HepG2 (cell line): ENCODE data around the gene HOXC4. TPM values are rescaled to one million over a fixed set of nuclear protein-coding genes. Genes with fewer than 3 reads are reported as not detected.

Source experiments
- ATAC-seq: fragments of 200-7000 bp; cut with Tn5 transposase; 3 replicates; pipeline ENCODE4 v1.9.1; 2020; ENCODE audit warnings: mild to moderate bottlenecking, moderate library complexity
- BruUV-seq: library from RNA; stranded (reverse); fragments of 400-500 nt; replicated peaks from 2 replicates; lab custom pipeline; 2021; lab: Mats Ljungman, UMichigan
- CTCF ChIA-PET: fragments of 300-600 bp; formaldehyde crosslinking; extraction: SDS; loops from one replicate; lab custom pipeline; 2021; ENCODE audit warnings: low total read pairs, inconsistent platforms, low intra/inter-chr PET ratio; lab: Yijun Ruan, JAX
- POLR2A ChIA-PET: fragments of 350-600 bp; sonication (Branson Sonifier 250); formaldehyde crosslinking; loops from one replicate; lab custom pipeline; 2020; ENCODE audit warnings: antibody characterized with exemption, inconsistent platforms; lab: Yijun Ruan, JAX
- DNase-seq: peaks from one replicate; pipeline ENCODE4 v3.0.0-alpha.2; 2015; ENCODE audit warnings: low spot score
- FAIRE-seq: peaks from 3 replicates; lab custom pipeline; 2011; peaks lifted over from hg19 to GRCh38; lab: Jason Lieb, UNC
- H2AFZ ChIP-seq: one replicate; pipeline ENCODE4 v1.6.1; 2011; ENCODE audit warnings: low read length, inconsistent platforms
- H3K27ac ChIP-seq: fragments of 300-600 bp; 3 replicates; pipeline ENCODE4 v1.8.0; 2011; ENCODE audit warnings: mixed run types, mild to moderate bottlenecking, mixed read lengths, low read length, inconsistent platforms; ENCODE audit not compliant: insufficient read depth; ENCODE audit errors: extremely low read length
- H3K27me3 ChIP-seq, 2 experiments: fragments of 200-600 bp in 1 of 2; 2 replicates in 1 of 2; 3 replicates in 1 of 2; pipeline versions ENCODE4 v1.6.0 to v1.8.0; 2011; ENCODE audit warnings: low read length in 2 of 2, mild to moderate bottlenecking in 2 of 2, moderate library complexity in 2 of 2, inconsistent platforms in 1 of 2; ENCODE audit not compliant: insufficient read depth in 2 of 2, control insufficient read depth in 1 of 2
- H3K36me3 ChIP-seq, 2 experiments: fragments of 200-600 bp in 1 of 2; replicated peaks in 1 of 2; 2 replicates in 1 of 2; 3 replicates in 1 of 2; pipeline versions ENCODE4 v1.5.1 to v1.8.0; 2011; ENCODE audit warnings: low read length in 2 of 2, inconsistent platforms in 1 of 2; ENCODE audit not compliant: insufficient read depth in 2 of 2, control insufficient read depth in 1 of 2
- H3K4me1 ChIP-seq: 2 replicates; pipeline ENCODE4 v1.5.1; 2012; ENCODE audit warnings: low read length, inconsistent platforms; ENCODE audit not compliant: insufficient read depth
- H3K4me2 ChIP-seq: 2 replicates; pipeline ENCODE4 v1.6.0; 2011; ENCODE audit warnings: low read depth, low read length, inconsistent platforms
- H3K4me3 ChIP-seq, 3 experiments: fragments of 200-600 bp in 1 of 3; sonication (generic), shearing (Covaris generic) in 1 of 3; replicated peaks in 1 of 3; 2 replicates each; pipeline ENCODE4 v1.5.1; 2011 to 2016; ENCODE audit warnings: low read length in 3 of 3, inconsistent platforms in 2 of 3, low read depth in 2 of 3, mild to moderate bottlenecking in 2 of 3, control low read depth in 1 of 3, mixed read lengths in 1 of 3; ENCODE audit not compliant: insufficient read depth in 1 of 3
- H3K79me2 ChIP-seq: one replicate; pipeline ENCODE4 v1.6.1; 2011; ENCODE audit warnings: low read length, inconsistent platforms; ENCODE audit not compliant: insufficient read depth
- H3K9ac ChIP-seq: 2 replicates; pipeline ENCODE4 v1.6.0; 2011; ENCODE audit warnings: mild to moderate bottlenecking, low read depth, low read length, inconsistent platforms; ENCODE audit not compliant: insufficient read depth
- H3K9me3 ChIP-seq: 2 replicates; pipeline ENCODE4 v1.5.1; 2012; ENCODE audit warnings: mild to moderate bottlenecking, low read length
- H4K20me1 ChIP-seq: 2 replicates; pipeline ENCODE4 v1.6.0; 2011; ENCODE audit warnings: inconsistent platforms, mild to moderate bottlenecking, low read length, moderate library complexity; ENCODE audit not compliant: insufficient read depth
- ADNP ChIP-seq: sonication (generic); formaldehyde crosslinking; IDR thresholded peaks from 2 replicates; pipeline ENCODE4 v1.4.0; 2020; ENCODE audit warnings: missing genetic modification reagents
- AGO2 ChIP-seq: fragments of 200-400 bp; formaldehyde crosslinking; optimal IDR thresholded peaks from 2 replicates; pipeline ENCODE3; 2017; ENCODE audit warnings: mild to moderate bottlenecking, low read depth, low read length, moderate library complexity
- EEA1 ChIP-seq: sonication (generic); formaldehyde crosslinking; IDR thresholded peaks from 2 replicates; pipeline ENCODE4 v1.5.1; 2020; ENCODE audit warnings: mild to moderate bottlenecking, missing genetic modification reagents, borderline replicate concordance
- FOXC1 ChIP-seq: sonication (generic); formaldehyde crosslinking; IDR thresholded peaks from 2 replicates; pipeline ENCODE4 v1.8.0; 2022; ENCODE audit warnings: mild to moderate bottlenecking, missing genetic modification reagents, borderline replicate concordance
- GABPB1 ChIP-seq: IDR thresholded peaks from 2 replicates; pipeline ENCODE4 v1.6.1; 2016; ENCODE audit warnings: mild to moderate bottlenecking, missing genetic modification reagents, moderate library complexity, missing compliant biosample characterization
- GATAD2A ChIP-seq: IDR thresholded peaks from 2 replicates; pipeline ENCODE4 v1.6.1; 2016
- IKZF4 ChIP-seq: sonication (generic); formaldehyde crosslinking; IDR thresholded peaks from 2 replicates; pipeline ENCODE4 v1.5.1; 2020; ENCODE audit warnings: borderline replicate concordance, mild to moderate bottlenecking, low read depth, missing genetic modification reagents; ENCODE audit errors: not compliant biosample characterization
- ZBTB20 ChIP-seq: sonication (generic); formaldehyde crosslinking; IDR thresholded peaks from 2 replicates; pipeline ENCODE4 v1.8.1; 2023; ENCODE audit warnings: missing genetic modification reagents, low read depth, mild to moderate bottlenecking, borderline replicate concordance
- ZKSCAN1 ChIP-seq: fragments of 150-350 bp; IDR thresholded peaks from 2 replicates; pipeline ENCODE4 v1.6.1; 2014; ENCODE audit warnings: low read length
- ZKSCAN8 ChIP-seq: IDR thresholded peaks from 2 replicates; pipeline ENCODE4 v1.6.1; 2016; ENCODE audit warnings: borderline replicate concordance, missing genetic modification reagents, missing compliant biosample characterization
- ZNF333 ChIP-seq: sonication (generic); formaldehyde crosslinking; IDR thresholded peaks from 2 replicates; pipeline ENCODE4 v1.4.0; 2020; ENCODE audit warnings: mild to moderate bottlenecking, missing genetic modification reagents, borderline replicate concordance
- ZNF335 ChIP-seq: sonication (generic); formaldehyde crosslinking; IDR thresholded peaks from 2 replicates; pipeline ENCODE4 v1.4.0; 2020; ENCODE audit warnings: missing genetic modification reagents
- ZNF468 ChIP-seq: sonication (generic); formaldehyde crosslinking; IDR thresholded peaks from 2 replicates; pipeline ENCODE4 v1.8.0; 2022; ENCODE audit warnings: mild to moderate bottlenecking, moderate library complexity, missing genetic modification reagents
- ZNF484 ChIP-seq: sonication (generic); formaldehyde crosslinking; IDR thresholded peaks from 2 replicates; pipeline ENCODE4 v1.5.1; 2020; ENCODE audit warnings: mild to moderate bottlenecking, low read depth, missing genetic modification reagents, borderline replicate concordance
- ZNF501 ChIP-seq: sonication (generic); formaldehyde crosslinking; IDR thresholded peaks from 2 replicates; pipeline ENCODE4 v1.5.1; 2020; ENCODE audit warnings: mild to moderate bottlenecking, moderate library complexity, missing genetic modification reagents
- ZNF550 ChIP-seq: sonication (generic); formaldehyde crosslinking; IDR thresholded peaks from 2 replicates; pipeline ENCODE4 v1.4.0; 2020; ENCODE audit warnings: mild to moderate bottlenecking, missing genetic modification reagents, borderline replicate concordance
- ZNF558 ChIP-seq: sonication (generic); formaldehyde crosslinking; IDR thresholded peaks from 2 replicates; pipeline ENCODE4 v1.9.0; 2022; ENCODE audit warnings: mild to moderate bottlenecking, missing genetic modification reagents, borderline replicate concordance
- ZNF761 ChIP-seq: sonication (generic); formaldehyde crosslinking; conservative IDR thresholded peaks from 2 replicates; pipeline ENCODE4 v1.4.0; 2020; ENCODE audit warnings: mild to moderate bottlenecking, missing genetic modification reagents
- ZNF775 ChIP-seq: sonication (generic); formaldehyde crosslinking; IDR thresholded peaks from 2 replicates; pipeline ENCODE4 v1.4.0; 2020; ENCODE audit warnings: missing genetic modification reagents, mild to moderate bottlenecking, moderate library complexity, borderline replicate concordance
- ZNF83 ChIP-seq: sonication (generic); formaldehyde crosslinking; IDR thresholded peaks from 2 replicates; pipeline ENCODE4 v1.4.0; 2020; ENCODE audit warnings: missing genetic modification reagents, mild to moderate bottlenecking, borderline replicate concordance
- WGBS: methylation state at CpG from one replicate; pipeline ENCODE4 v1.1.6; 2017; ENCODE audit warnings: low lambda C conversion rate; 5-methylcytosine and 5-hydroxymethylcytosine counted together
- in situ Hi-C: cut with HindIII; loops from 2 replicates; pipeline ENCODE4 v1.10.0; 2017; ENCODE audit warnings: low pct_unique_long_range_greater_than_20kb; ENCODE audit not compliant: extremely low pct_ligation_motif_present
- intact Hi-C: fragments of 100-400 bp; cut with micrococcal nuclease; formaldehyde crosslinking; loops from one replicate; pipeline ENCODE4 v1.10.0; 2022; ENCODE audit not compliant: unreplicated experiment
- polyA plus RNA-seq, 8 experiments: library from polyadenylated mRNA; depleted of rRNA in 3 of 8; stranded (reverse) in 7 of 8; unstranded in 1 of 8; fragments of >200 nt; fragmentation: Illumina TruSeq in 4 of 8; extraction: Trizol in 4 of 8; gene quantifications; 2 replicates each; pipeline versions ENCODE4 v1.2.1 to v1.2.3, GENCODE V29; 2011 to 2016; ENCODE audit warnings: low read depth in 4 of 8, missing spikeins in 1 of 8, mixed read lengths in 1 of 8; ENCODE audit not compliant: insufficient read depth in 1 of 8
- total RNA-seq, 5 experiments: library from RNA; depleted of rRNA; stranded (reverse); fragments of >200 nt; fragmentation: Illumina TruSeq; extraction: Trizol; gene quantifications; 2 replicates each; pipeline ENCODE4 v1.2.3, GENCODE V29; 2016; ENCODE audit warnings: low read depth in 1 of 5
- TF ChIP-seq, protein P1 (sequence below): sonication (generic); formaldehyde crosslinking; conservative IDR thresholded peaks from 2 replicates; pipeline ENCODE4 v1.4.0; 2020; ENCODE audit warnings: missing genetic modification reagents
- TF ChIP-seq, protein P2 (sequence below): IDR thresholded peaks from 2 replicates; pipeline ENCODE4 v1.6.1; 2016; ENCODE audit warnings: mild to moderate bottlenecking, missing biosample characterization, missing genetic modification reagents

The HOXC4 gene
- total and polyA plus RNA-seq, 2 of the 13 experiments (the other 11 are each of a cell fraction or from before 2014, with no cell fraction given), result not detected

DNA sequence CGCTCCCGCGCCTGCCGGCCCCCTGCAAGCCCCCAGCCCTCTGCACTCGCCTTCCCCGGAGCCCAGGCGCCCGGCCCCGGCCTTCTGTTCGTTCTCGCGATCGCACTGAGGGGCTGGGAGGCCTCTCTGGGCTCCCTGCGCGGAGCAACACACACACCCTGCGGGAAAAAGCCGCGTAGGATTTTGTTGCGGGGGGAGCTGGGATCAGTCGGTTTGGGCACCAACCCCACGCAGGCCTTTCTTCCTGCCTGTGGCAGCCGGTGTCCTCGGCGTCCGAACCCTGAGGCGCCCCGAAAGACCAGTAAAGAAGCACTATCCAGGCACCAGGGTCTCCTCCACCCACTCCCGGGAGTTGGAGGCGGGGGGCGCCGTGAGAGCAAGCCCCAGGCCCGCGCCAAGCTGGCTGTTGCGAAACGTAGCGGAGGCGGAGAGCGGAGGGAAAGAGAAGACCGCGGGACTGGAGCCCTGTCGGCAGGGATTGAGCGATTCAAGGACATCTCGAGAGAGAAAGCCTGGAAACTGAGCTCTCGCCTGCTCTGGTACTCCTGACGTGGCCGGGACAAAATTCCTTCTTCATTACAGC is 22.7 kb upstream of the HOXC4 start (continued):
- TF ChIP-seq, protein P1, sequence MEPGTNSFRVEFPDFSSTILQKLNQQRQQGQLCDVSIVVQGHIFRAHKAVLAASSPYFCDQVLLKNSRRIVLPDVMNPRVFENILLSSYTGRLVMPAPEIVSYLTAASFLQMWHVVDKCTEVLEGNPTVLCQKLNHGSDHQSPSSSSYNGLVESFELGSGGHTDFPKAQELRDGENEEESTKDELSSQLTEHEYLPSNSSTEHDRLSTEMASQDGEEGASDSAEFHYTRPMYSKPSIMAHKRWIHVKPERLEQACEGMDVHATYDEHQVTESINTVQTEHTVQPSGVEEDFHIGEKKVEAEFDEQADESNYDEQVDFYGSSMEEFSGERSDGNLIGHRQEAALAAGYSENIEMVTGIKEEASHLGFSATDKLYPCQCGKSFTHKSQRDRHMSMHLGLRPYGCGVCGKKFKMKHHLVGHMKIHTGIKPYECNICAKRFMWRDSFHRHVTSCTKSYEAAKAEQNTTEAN (CRISPR knock-in tag), result no peak
- TF ChIP-seq ZKSCAN1, result no peak
- TF ChIP-seq ZBTB20 (CRISPR knock-in tag), result no peak
- no peak for TF ChIP-seq GATAD2A
- no peak for TF ChIP-seq ZKSCAN8 (CRISPR knock-in tag)
- no peak for TF ChIP-seq GABPB1

DNA sequence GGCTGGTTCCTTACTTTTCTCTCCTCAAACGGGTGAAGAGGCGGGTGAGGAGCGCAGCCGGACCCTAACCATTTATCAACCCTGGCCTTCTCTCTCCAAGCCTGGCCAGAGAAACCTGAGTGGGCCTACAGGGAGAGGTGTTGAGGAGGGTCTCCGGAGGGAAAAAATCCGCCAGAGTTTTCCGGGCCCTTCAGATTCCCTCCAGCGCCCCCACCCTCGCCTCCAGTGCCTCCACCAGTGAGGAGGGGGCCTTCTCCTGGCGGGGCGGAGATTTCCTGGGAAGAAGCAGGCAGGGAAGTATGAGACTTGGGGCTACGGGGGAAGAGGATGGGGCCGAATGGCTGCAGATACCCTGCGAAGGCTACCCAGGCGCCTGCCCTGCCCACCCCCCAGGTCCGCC is 22.2 kb upstream of the HOXC4 start:
- H3K27me3 ChIP-seq, result peaks cover 4 to 79% of the 10 kb centered on the region in 2 experiments; a peak in 4 of 5 replicates
- ChIA-PET POLR2A (no interaction called here), CTCF (interaction anchor here (1.3 to 3.7 kb wide), 3 partner anchors 25 to 170 kb away, joined by 5 to 33 read pairs (median 29); no protein-coding TSS in a partner anchor)
- H3K36me3 ChIP-seq, result no peaks in the 10 kb centered on the region
- intact Hi-C loops, result loop anchor here (5.0 kb wide), 1 partner anchor 106 kb away; no protein-coding TSS in a partner anchor
- TF ChIP-seq ZNF501 (CRISPR knock-in tag) (no peak), ZNF761 (no peak), ADNP (no peak), ZNF335 (no peak), ZNF558 (CRISPR knock-in tag) (no peak), ZNF83 (CRISPR knock-in tag) (no peak), ZNF468 (no peak), ZNF484 (CRISPR knock-in tag) (no peak), ZNF550 (CRISPR knock-in tag) (no peak), EEA1 (CRISPR knock-in tag) (no peak), FOXC1 (no peak), IKZF4 (CRISPR knock-in tag) (no peak), AGO2 (no peak), ZNF333 (no peak), ZNF775 (no peak)
- TF ChIP-seq, protein P2, sequence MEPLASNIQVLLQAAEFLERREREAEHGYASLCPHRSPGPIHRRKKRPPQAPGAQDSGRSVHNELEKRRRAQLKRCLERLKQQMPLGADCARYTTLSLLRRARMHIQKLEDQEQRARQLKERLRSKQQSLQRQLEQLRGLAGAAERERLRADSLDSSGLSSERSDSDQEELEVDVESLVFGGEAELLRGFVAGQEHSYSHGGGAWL (CRISPR knock-in tag), result no peak
- no peak overlapping the region for H3K27ac ChIP-seq
- H3K9me3 ChIP-seq, result no peaks in the 10 kb centered on the region
- no peak overlapping the region for H2AFZ ChIP-seq
- H3K79me2 ChIP-seq, result no peaks in the 10 kb centered on the region
- no peak overlapping the region for H3K4me3 ChIP-seq
- in situ Hi-C loops, result loop anchor here (5.0 kb wide), 2 partner anchors 101 to 161 kb away; no protein-coding TSS in a partner anchor
- H3K9ac ChIP-seq, result no peak overlapping the region
- DNase-seq, result no peak
- no TSS peak for BruUV-seq
- H4K20me1 ChIP-seq, result no peaks in the 10 kb centered on the region
- WGBS, result 48% methylated on average over 12 of the region's 16 CpGs
- FAIRE-seq, result no peak
- H3K4me2 ChIP-seq, result no peak overlapping the region
- ATAC-seq, result no peak
- peaks cover 7% of the 10 kb centered on the region; the same call in 1 of the 2 replicates for H3K4me1 ChIP-seq
